ENCODE measurements around the gene TTC7B. TPM values are rescaled to one million over a fixed set of nuclear protein-coding genes. Genes with fewer than 3 reads are reported as not detected.

Gene TTC7B
- total and polyA plus RNA-seq, 2 donors (not counting 1 experiment from before 2014, with no cell fraction given) = 0.36 to 3.2 TPM

GRCh38 chr14:90607141-90607540, 209.1 kb downstream of the TTC7B start:
- Histone ChIP-seq H3K9ac (ENCODE audit: low read length) (no peak overlapping the region), H3K79me2 (ENCODE audit: control insufficient read depth, insufficient read depth, low read length) (no peaks in the 10 kb centered on the region), H3K27ac (ENCODE audit: low read length in 2 of 2) (no peak overlapping the region), H3K9me3 (ENCODE audit: control extremely low read depth in 1 of 3, control insufficient read depth in 2 of 3, insufficient read depth in 1 of 3, low read length in 2 of 3) (no peaks in the 10 kb centered on the region), H3K4me3 (ENCODE audit: control extremely low read depth in 1 of 5, extremely low read depth in 1 of 5, insufficient read depth in 1 of 5, low read depth in 2 of 5, low read length in 4 of 5) (no peak overlapping the region), H4K20me1 (ENCODE audit: control insufficient read depth, insufficient read depth, low read length, poor library complexity, severe bottlenecking) (no peaks in the 10 kb centered on the region), H2AFZ (ENCODE audit: insufficient read depth, low read depth, low read length, poor library complexity, severe bottlenecking) (no peak overlapping the region), H3K4me1 (ENCODE audit: control insufficient read depth in 2 of 2, insufficient read depth in 2 of 2, low read length in 2 of 2) (no peaks in the 10 kb centered on the region), H3K27me3 (replicated peaks in 1 of 4; ENCODE audit: control extremely low read depth in 1 of 4, control insufficient read depth in 3 of 4, insufficient read depth in 4 of 4, low read length in 3 of 4) (no peaks in the 10 kb centered on the region), H3K36me3 (replicated peaks in 1 of 2; ENCODE audit: control extremely low read depth in 1 of 2, control insufficient read depth in 1 of 2, extremely low read depth in 1 of 2, insufficient read depth in 2 of 2, low read length in 1 of 2) (no peaks in the 10 kb centered on the region), H3K4me2 (replicated peaks; ENCODE audit: low read depth, low read length, poor library complexity, severe bottlenecking) (no peak overlapping the region)
- no peak for TF ChIP-seq EZH2 (IDR thresholded peaks at IDR 0.05; ENCODE audit: borderline replicate concordance, insufficient read depth, low read depth, low read length, poor library complexity, severe bottlenecking)
- TF ChIP-seq CTCF (IDR thresholded peaks at IDR 0.05) = no peak
- ATAC-seq (ENCODE audit: low read depth) (no peak), DNase-seq (no peak)
- H3K9me3 Mint-ChIP-seq (ENCODE audit: insufficient read depth) = no peaks in the 10 kb centered on the region
- peaks cover 15% of the 10 kb centered on the region for H3K27me3 Mint-ChIP-seq
- POLR2A ChIA-PET = no interaction called here
- no peak overlapping the region for H3K27ac Mint-ChIP-seq
- 89% methylated on average over 10 of the region's 10 CpGs for WGBS (ENCODE audit: insufficient coverage)
- CTCF ChIA-PET = no interaction called here
- H3K4me3 Mint-ChIP-seq = no peak overlapping the region
- intact Hi-C loops (cut with micrococcal nuclease) = no loop called here
- H3K4me1 Mint-ChIP-seq = peaks cover 4% of the 10 kb centered on the region

GRCh38 chr14:90606434-90606833, 209.8 kb downstream of the TTC7B start:
- Mint-ChIP-seq H3K9me3 (ENCODE audit: insufficient read depth) (no peaks in the 10 kb centered on the region), H3K4me3 (no peak overlapping the region), H3K4me1 (peaks cover 4% of the 10 kb centered on the region), H3K27ac (no peak overlapping the region), H3K27me3 (peaks cover 22% of the 10 kb centered on the region)
- no peak overlapping the region for H3K27ac ChIP-seq (ENCODE audit: low read length in 2 of 2)
- no peaks in the 10 kb centered on the region for H3K9me3 ChIP-seq (ENCODE audit: control extremely low read depth in 1 of 3, control insufficient read depth in 2 of 3, insufficient read depth in 1 of 3, low read length in 2 of 3)
- no peaks in the 10 kb centered on the region for H3K4me1 ChIP-seq (ENCODE audit: control insufficient read depth in 2 of 2, insufficient read depth in 2 of 2, low read length in 2 of 2)
- H4K20me1 ChIP-seq (ENCODE audit: control insufficient read depth, insufficient read depth, low read length, poor library complexity, severe bottlenecking) = no peaks in the 10 kb centered on the region
- CTCF ChIA-PET = no interaction called here
- no peak overlapping the region for H2AFZ ChIP-seq (ENCODE audit: insufficient read depth, low read depth, low read length, poor library complexity, severe bottlenecking)
- intact Hi-C loops (cut with micrococcal nuclease) = no loop called here
- H3K4me3 ChIP-seq (ENCODE audit: control extremely low read depth in 1 of 5, extremely low read depth in 1 of 5, insufficient read depth in 1 of 5, low read depth in 2 of 5, low read length in 4 of 5) = no peak overlapping the region
- TF ChIP-seq EZH2 (IDR thresholded peaks at IDR 0.05; ENCODE audit: borderline replicate concordance, insufficient read depth, low read depth, low read length, poor library complexity, severe bottlenecking) = no peak
- TF ChIP-seq CTCF (IDR thresholded peaks at IDR 0.05) = no peak
- WGBS (ENCODE audit: insufficient coverage) = no CpG with 5 or more reads among the region's 2 CpGs
- H3K36me3 ChIP-seq (replicated peaks in 1 of 2; ENCODE audit: control extremely low read depth in 1 of 2, control insufficient read depth in 1 of 2, extremely low read depth in 1 of 2, insufficient read depth in 2 of 2, low read length in 1 of 2) = no peaks in the 10 kb centered on the region
- no peak overlapping the region for H3K9ac ChIP-seq (ENCODE audit: low read length)
- ATAC-seq (ENCODE audit: low read depth) (no peak), DNase-seq (no peak)
- POLR2A ChIA-PET = no interaction called here
- H3K79me2 ChIP-seq (ENCODE audit: control insufficient read depth, insufficient read depth, low read length) = no peaks in the 10 kb centered on the region
- no peaks in the 10 kb centered on the region for H3K27me3 ChIP-seq (replicated peaks in 1 of 4; ENCODE audit: control extremely low read depth in 1 of 4, control insufficient read depth in 3 of 4, insufficient read depth in 4 of 4, low read length in 3 of 4)
- no peak overlapping the region for H3K4me2 ChIP-seq (replicated peaks; ENCODE audit: low read depth, low read length, poor library complexity, severe bottlenecking)
